Fibroblast of lung (primary cell): ENCODE data around the gene SLC26A8. TPM values are rescaled to one million over a fixed set of nuclear protein-coding genes. Genes with fewer than 3 reads are reported as not detected.

ENCODE experiments used
- DNase-seq, 2 donors: peaks; one replicate each; pipeline versions ENCODE4 v3.0.0 to v3.0.0-alpha.2; 2010; ENCODE audit warnings: low read depth in 2 of 2
- H2AFZ ChIP-seq: 2 replicates; pipeline ENCODE4 v1.5.1; 2012; ENCODE audit warnings: low read length, control low read depth, inconsistent platforms
- H3K27ac ChIP-seq: 2 replicates; pipeline ENCODE4 v1.5.1; 2011; ENCODE audit warnings: low read length, control low read depth; ENCODE audit not compliant: insufficient read depth
- H3K27me3 ChIP-seq: 2 replicates; pipeline ENCODE4 v1.5.1; 2011; ENCODE audit warnings: mild to moderate bottlenecking, low read length; ENCODE audit not compliant: control insufficient read depth, insufficient read depth
- H3K36me3 ChIP-seq: 2 replicates; pipeline ENCODE4 v1.5.1; 2011; ENCODE audit warnings: low read length; ENCODE audit not compliant: control insufficient read depth, insufficient read depth
- H3K4me1 ChIP-seq: 2 replicates; pipeline ENCODE4 v1.5.1; 2011; ENCODE audit warnings: low read length; ENCODE audit not compliant: control insufficient read depth, insufficient read depth; ENCODE audit errors: extremely low read depth
- H3K4me2 ChIP-seq: 2 replicates; pipeline ENCODE4 v1.5.1; 2011; ENCODE audit warnings: low read length, control low read depth; ENCODE audit not compliant: insufficient read depth; ENCODE audit errors: extremely low read depth
- H3K4me3 ChIP-seq, 4 experiments: fragments of 200-600 bp in 1 of 4; sonication (generic) in 1 of 4; replicated peaks in 1 of 4; 2 replicates each; pipeline ENCODE4 v1.5.1; 2011 to 2016; ENCODE audit warnings: low read length in 4 of 4, low read depth in 3 of 4, mild to moderate bottlenecking in 3 of 4, control low read depth in 2 of 4, inconsistent platforms in 1 of 4, mixed read lengths in 1 of 4; ENCODE audit not compliant: insufficient read depth in 1 of 4; ENCODE audit errors: control extremely low read depth in 1 of 4
- H3K79me2 ChIP-seq: 2 replicates; pipeline ENCODE4 v1.5.1; 2012; ENCODE audit warnings: mild to moderate bottlenecking, low read length, inconsistent platforms; ENCODE audit not compliant: control insufficient read depth, insufficient read depth
- H3K9ac ChIP-seq: 2 replicates; pipeline ENCODE4 v1.5.1; 2011; ENCODE audit warnings: mild to moderate bottlenecking, low read length, control low read depth; ENCODE audit not compliant: insufficient read depth
- H3K9me3 ChIP-seq: 2 replicates; pipeline ENCODE4 v1.5.1; 2012; ENCODE audit warnings: low read depth, low read length; ENCODE audit not compliant: control insufficient read depth, insufficient read depth
- H4K20me1 ChIP-seq: 2 replicates; pipeline ENCODE4 v1.5.1; 2011; ENCODE audit warnings: low read length; ENCODE audit not compliant: control insufficient read depth, insufficient read depth; ENCODE audit errors: extremely low read depth
- EZH2 ChIP-seq: IDR thresholded peaks from 2 replicates; pipeline ENCODE4 v1.5.1; 2012; ENCODE audit warnings: low read length, control low read depth, mild to moderate bottlenecking; ENCODE audit errors: missing control alignments
- polyA plus RNA-seq, 2 donors: library from polyadenylated mRNA; depleted of rRNA in 1 of 2; stranded (reverse) in 1 of 2; unstranded in 1 of 2; fragments of >200 nt; gene quantifications; 2 replicates each; pipeline ENCODE4 v1.2.1, GENCODE V29; 2011 to 2012; ENCODE audit warnings: missing spikeins in 1 of 2
- total RNA-seq: library from RNA; depleted of rRNA; stranded (reverse); fragments of >200 nt; gene quantifications from 2 replicates; pipeline ENCODE4 v1.2.1, GENCODE V29; 2014
- TF ChIP-seq, protein P1 (sequence below), 2 donors: IDR thresholded peaks in 1 of 2; conservative IDR thresholded peaks in 1 of 2; 1 replicate in 1 of 2; 2 replicates in 1 of 2; pipeline ENCODE4 v1.5.1; 2011 to 2012; ENCODE audit warnings: low read length in 2 of 2, control low read depth in 1 of 2, inconsistent platforms in 1 of 2, low read depth in 1 of 2, mild to moderate bottlenecking in 1 of 2

The SLC26A8 gene
- total and polyA plus RNA-seq, 2 donors (not counting 1 experiment from before 2014, with no cell fraction given): not detected

GRCh38 chr6:35969646-35970045 lies 54.8 kb downstream of the SLC26A8 start:
- Histone ChIP-seq H3K9ac (no peak overlapping the region), H3K36me3 (no peaks in the 10 kb centered on the region), H3K4me2 (no peak overlapping the region), H2AFZ (no peak overlapping the region), H3K9me3 (no peaks in the 10 kb centered on the region), H3K4me1 (no peaks in the 10 kb centered on the region), H3K79me2 (no peaks in the 10 kb centered on the region), H3K4me3 (no peak overlapping the region), H4K20me1 (no peaks in the 10 kb centered on the region), H3K27ac (no peak overlapping the region), H3K27me3 (no peaks in the 10 kb centered on the region)
- TF ChIP-seq, protein P1, sequence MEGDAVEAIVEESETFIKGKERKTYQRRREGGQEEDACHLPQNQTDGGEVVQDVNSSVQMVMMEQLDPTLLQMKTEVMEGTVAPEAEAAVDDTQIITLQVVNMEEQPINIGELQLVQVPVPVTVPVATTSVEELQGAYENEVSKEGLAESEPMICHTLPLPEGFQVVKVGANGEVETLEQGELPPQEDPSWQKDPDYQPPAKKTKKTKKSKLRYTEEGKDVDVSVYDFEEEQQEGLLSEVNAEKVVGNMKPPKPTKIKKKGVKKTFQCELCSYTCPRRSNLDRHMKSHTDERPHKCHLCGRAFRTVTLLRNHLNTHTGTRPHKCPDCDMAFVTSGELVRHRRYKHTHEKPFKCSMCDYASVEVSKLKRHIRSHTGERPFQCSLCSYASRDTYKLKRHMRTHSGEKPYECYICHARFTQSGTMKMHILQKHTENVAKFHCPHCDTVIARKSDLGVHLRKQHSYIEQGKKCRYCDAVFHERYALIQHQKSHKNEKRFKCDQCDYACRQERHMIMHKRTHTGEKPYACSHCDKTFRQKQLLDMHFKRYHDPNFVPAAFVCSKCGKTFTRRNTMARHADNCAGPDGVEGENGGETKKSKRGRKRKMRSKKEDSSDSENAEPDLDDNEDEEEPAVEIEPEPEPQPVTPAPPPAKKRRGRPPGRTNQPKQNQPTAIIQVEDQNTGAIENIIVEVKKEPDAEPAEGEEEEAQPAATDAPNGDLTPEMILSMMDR (conservative IDR thresholded peaks at IDR 0.05 in 1 of 2, IDR thresholded peaks at IDR 0.05 in 1 of 2; ENCODE audit: low read depth in 1 of 2, low read length in 2 of 2): no peak
- TF ChIP-seq EZH2: no peak
- peak in 1 of 2 donors; percentile 20 for DNase-seq

DNA sequence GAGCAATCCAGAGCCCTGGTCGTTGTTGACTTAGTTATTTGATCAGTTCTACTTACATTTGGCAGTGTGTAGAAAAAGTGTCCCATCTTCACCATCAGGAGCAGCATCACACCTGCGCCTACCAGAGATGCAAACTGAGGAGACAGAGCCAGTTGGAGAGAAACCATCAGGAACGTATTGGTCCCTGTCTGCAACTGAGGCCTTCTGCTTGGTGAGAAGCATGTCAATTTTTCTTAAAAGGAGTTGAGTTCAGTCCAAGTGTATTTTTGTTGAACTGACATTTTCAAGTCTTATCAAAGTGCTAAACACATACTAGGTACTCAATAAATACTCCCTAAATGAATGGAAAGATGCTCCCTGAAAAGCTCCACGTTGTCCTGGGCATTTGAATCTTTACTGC lies 55.6 kb downstream of the SLC26A8 start:
- Histone ChIP-seq H2AFZ (no peak overlapping the region), H3K9me3 (no peaks in the 10 kb centered on the region), H3K27ac (no peak overlapping the region), H3K36me3 (no peaks in the 10 kb centered on the region), H3K4me3 (no peak overlapping the region), H4K20me1 (no peaks in the 10 kb centered on the region), H3K27me3 (no peaks in the 10 kb centered on the region), H3K4me1 (no peaks in the 10 kb centered on the region), H3K4me2 (no peak overlapping the region), H3K9ac (no peak overlapping the region), H3K79me2 (no peaks in the 10 kb centered on the region)
- TF ChIP-seq, protein P1 (conservative IDR thresholded peaks at IDR 0.05 in 1 of 2, IDR thresholded peaks at IDR 0.05 in 1 of 2; ENCODE audit: low read depth in 1 of 2, low read length in 2 of 2): no peak
- TF ChIP-seq EZH2: no peak
- no peak for DNase-seq

DNA sequence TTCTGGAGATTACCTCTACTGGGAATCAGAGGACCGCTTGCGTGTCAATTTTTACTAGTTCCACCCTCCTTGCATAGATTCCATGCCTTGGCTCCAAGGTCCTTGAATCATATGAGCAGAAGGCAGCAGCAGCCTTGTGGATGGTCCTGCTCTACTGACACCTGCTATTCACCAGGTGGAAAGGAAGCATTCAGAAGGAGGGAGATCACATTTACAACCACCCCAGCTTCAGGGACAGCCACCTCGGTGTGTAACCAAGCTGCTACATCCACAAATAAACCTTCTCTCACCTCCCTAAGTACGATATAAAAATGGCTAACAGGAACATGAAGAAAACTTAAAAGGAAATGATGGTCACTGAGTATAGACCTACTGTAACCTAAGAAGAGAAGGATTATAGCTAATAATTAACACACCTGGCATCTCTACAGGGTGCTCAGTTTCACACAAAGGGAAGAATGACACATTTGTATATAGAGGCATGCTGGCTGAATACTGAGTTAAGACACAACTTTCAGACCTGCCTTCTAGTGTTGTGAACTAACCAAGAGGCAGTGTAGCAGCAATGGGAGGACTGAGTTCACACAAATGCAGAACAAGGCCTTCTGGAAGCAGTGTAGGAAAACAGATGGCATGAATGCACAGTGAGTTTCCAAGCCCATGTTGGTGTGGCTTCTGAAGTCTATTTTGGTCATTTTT lies 57.2 kb downstream of the SLC26A8 start:
- H3K36me3 ChIP-seq: no peaks in the 10 kb centered on the region
- H3K27me3 ChIP-seq: no peaks in the 10 kb centered on the region
- TF ChIP-seq EZH2: no peak
- TF ChIP-seq, protein P1 (conservative IDR thresholded peaks at IDR 0.05 in 1 of 2, IDR thresholded peaks at IDR 0.05 in 1 of 2; ENCODE audit: low read depth in 1 of 2, low read length in 2 of 2): no peak
- H3K4me2 ChIP-seq: no peak overlapping the region
- no peak overlapping the region for H3K27ac ChIP-seq
- no peak for DNase-seq
- H2AFZ ChIP-seq: no peak overlapping the region
- no peak overlapping the region for H3K4me3 ChIP-seq
- H4K20me1 ChIP-seq: no peaks in the 10 kb centered on the region
- H3K9ac ChIP-seq: no peak overlapping the region
- no peaks in the 10 kb centered on the region for H3K79me2 ChIP-seq
- H3K9me3 ChIP-seq: no peaks in the 10 kb centered on the region
- H3K4me1 ChIP-seq: no peaks in the 10 kb centered on the region
